ENCODE measurements around the gene ANKDD1B.

GRCh38 chr5:75566710-75567309 is 44.4 kb upstream of the ANKDD1B start:
- no peak for TF ChIP-seq CTCF (IDR thresholded peaks at IDR 0.05; ENCODE audit: insufficient read depth, low read length, poor library complexity, severe bottlenecking)
- no peak for TF ChIP-seq EZH2phosphoT487 (conservative IDR thresholded peaks at IDR 0.05; ENCODE audit: low read length)

Measured in SU-DHL-6 (cell line).